Muscle of arm (tissue), 12 donors: Measurements from ENCODE around the gene ABITRAM. TPM values are rescaled to one million over a fixed set of nuclear protein-coding genes. Genes with fewer than 3 reads are reported as not detected.

Experiments used
- DNase-seq: peaks from one replicate; pipeline ENCODE4 v3.0.0-alpha.2; 2013
- polyA plus RNA-seq, 12 donors: library from polyadenylated mRNA; unstranded; fragments of 120-200 nt; gene quantifications; one replicate each; pipeline ENCODE4 v1.2.1, GENCODE V29; 2013; ENCODE audit not compliant: insufficient read length in 12 of 12

Gene ABITRAM
- polyA plus RNA-seq, 12 donors, result 10.3 to 37.7 (median 14.8) TPM; not detected in 1

GRCh38 chr9:108980893-108981292, 46.7 kb downstream of the ABITRAM start:
- DNase-seq, result no peak

- no peak for DNase-seq
Measured at GRCh38 chr9:108983885-108984284, 49.7 kb downstream of the ABITRAM start.

Other genes starting within 250 kb of the ABITRAM start
- gene ACTL7B, start 78.4 kb upstream of the ABITRAM start, polyA plus RNA-seq, result not detected
- gene ACTL7A, start 72.1 kb upstream of the ABITRAM start, polyA plus RNA-seq, result not detected
- gene ELP1, start 276 bp upstream of the ABITRAM start, polyA plus RNA-seq, result 10 to 100 TPM in 11 of 12 donors, not detected in 1; 20.2 to 45.0 (median 32.8) TPM
- gene CTNNAL1, start 79.1 kb downstream of the ABITRAM start, polyA plus RNA-seq, result 10 to 100 TPM in 11 of 12 donors, not detected in 1; 25.4 to 35.1 (median 31.2) TPM
- 100 to 1,000 TPM in 1 of 12 donors, 10 to 100 TPM in 11; 31.1 to 276 (median 48.3) TPM for gene TMEM245, start 185.5 kb downstream of the ABITRAM start, polyA plus RNA-seq
- gene FRRS1L, start 232.8 kb downstream of the ABITRAM start, polyA plus RNA-seq, result 1 to 10 TPM in 9 of 12 donors, under 1 TPM in 2, not detected in 1; 0.60 to 6.6 (median 1.6) TPM